Measurements from ENCODE around the gene TRPC4AP. TPM values are rescaled to one million over a fixed set of nuclear protein-coding genes. Genes with fewer than 3 reads are reported as not detected.

Gene TRPC4AP, protein sequence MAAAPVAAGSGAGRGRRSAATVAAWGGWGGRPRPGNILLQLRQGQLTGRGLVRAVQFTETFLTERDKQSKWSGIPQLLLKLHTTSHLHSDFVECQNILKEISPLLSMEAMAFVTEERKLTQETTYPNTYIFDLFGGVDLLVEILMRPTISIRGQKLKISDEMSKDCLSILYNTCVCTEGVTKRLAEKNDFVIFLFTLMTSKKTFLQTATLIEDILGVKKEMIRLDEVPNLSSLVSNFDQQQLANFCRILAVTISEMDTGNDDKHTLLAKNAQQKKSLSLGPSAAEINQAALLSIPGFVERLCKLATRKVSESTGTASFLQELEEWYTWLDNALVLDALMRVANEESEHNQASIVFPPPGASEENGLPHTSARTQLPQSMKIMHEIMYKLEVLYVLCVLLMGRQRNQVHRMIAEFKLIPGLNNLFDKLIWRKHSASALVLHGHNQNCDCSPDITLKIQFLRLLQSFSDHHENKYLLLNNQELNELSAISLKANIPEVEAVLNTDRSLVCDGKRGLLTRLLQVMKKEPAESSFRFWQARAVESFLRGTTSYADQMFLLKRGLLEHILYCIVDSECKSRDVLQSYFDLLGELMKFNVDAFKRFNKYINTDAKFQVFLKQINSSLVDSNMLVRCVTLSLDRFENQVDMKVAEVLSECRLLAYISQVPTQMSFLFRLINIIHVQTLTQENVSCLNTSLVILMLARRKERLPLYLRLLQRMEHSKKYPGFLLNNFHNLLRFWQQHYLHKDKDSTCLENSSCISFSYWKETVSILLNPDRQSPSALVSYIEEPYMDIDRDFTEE
- 34.5 and 61.2 TPM in 2 replicates for total RNA-seq

DNA sequence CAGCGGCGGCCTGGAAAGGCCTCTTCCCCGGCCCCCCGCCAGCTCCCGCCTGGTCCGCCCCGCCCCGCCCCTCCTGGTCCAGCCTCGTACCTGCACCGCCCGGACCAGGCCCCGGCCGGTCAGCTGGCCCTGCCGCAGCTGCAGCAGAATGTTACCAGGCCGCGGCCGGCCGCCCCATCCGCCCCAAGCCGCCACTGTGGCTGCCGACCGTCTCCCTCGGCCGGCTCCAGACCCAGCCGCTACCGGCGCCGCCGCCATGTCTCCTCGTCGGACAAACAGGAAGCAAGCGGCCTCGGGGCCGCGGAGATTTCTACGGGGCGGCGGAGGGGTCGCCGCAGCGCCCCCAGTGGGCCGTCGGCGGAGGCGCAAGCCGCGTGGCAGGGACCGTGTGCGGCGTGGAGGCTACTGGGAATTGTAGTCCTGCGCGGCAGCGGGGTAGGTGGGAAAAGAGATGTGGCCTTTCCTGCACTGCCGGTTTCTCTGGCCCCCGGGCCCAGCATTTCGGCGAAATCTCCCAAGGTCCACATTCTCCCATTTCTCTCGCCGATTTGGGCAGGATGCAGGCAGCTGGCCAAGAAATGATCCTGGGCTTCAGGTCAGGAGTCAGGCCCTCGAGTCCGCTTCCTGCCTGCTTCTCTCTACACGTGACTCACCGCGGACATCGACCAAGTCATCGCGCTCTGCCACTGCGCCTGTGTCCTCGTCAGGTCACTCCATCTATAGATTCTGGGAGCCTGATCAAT is at the start of gene TRPC4AP:
Gene TRPC4AP, minus strand, starts transcription at position 284 of the 743 bp plus-strand sequence. Its CDS starts 26 bp downstream, at position 258.

DNA sequence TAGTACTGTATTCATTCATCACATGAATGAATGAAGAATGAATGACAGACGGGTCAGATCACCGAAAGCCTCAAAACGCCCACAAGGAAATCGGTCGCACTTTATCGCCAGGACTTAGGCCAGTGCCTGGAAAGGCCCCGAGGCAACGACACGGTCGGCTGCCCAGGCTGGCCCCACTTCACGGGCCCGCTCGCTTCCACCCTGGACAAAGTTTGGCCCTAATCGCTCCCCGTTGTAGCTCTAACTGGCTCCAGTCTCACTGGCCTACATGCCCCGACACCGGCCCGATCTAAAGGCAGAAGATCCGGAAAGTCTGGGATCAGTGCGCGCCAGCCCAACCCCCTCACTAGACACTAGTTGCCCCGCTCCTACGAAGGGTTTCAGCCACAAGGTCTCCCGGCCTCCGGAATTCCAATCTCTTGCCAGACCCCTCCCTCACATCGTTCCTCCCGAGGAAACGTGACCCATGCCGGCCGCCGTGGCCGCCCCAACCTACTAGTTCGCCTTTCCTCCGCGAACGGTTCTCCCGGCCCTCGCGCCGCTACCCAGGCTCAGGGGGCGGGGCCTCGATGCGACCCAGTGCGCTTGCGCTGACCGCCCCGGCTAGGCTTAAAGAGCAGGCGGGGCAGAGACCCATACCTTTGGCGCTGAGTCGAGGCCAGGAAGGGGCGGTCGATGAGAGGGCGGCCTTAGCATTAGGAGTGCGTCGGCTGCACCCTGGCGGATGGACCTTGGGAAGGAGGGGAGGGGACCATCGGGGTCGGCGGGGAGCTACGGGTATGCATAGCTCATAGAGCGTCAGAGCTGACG is 137.2 kb downstream of the TRPC4AP start, which contains the start of the genes GSS and MYH7B:
Gene GSS, minus strand, starts transcription at position 576 of the 810 bp plus-strand sequence. CDS start 3,954 bp downstream, outside the sequence.
Gene MYH7B, plus strand, starts transcription at position 638 of the 810 bp plus-strand sequence. CDS start 22,138 bp downstream, outside the sequence.

Other genes with a start within 250 kb of the TRPC4AP start
- 4.3 and 7.7 TPM in 2 replicates for gene GGT7, start 220.0 kb downstream of the TRPC4AP start, total RNA-seq
- 61.4 and 80.7 TPM in 2 replicates for gene ACSS2, start 216.2 kb downstream of the TRPC4AP start, total RNA-seq
- gene GSS, start 137.0 kb downstream of the TRPC4AP start, total RNA-seq, result 84.3 and 94.0 TPM in 2 replicates
- 0.72 TPM in 1 of 2 replicates, not detected in the other for gene MYH7B, start 136.9 kb downstream of the TRPC4AP start, total RNA-seq
- 36.9 and 50.6 TPM in 2 replicates for gene EDEM2, start 54.5 kb upstream of the TRPC4AP start, total RNA-seq
- gene PROCR, start 79.3 kb upstream of the TRPC4AP start, total RNA-seq, result 92.3 and 122 TPM in 2 replicates
- gene MMP24, start 133.9 kb upstream of the TRPC4AP start, total RNA-seq, result 9.4 TPM in 1 of 2 replicates, not detected in the other
- 4.6 and 6.2 TPM in 2 replicates for gene MMP24OS, start 185.3 kb upstream of the TRPC4AP start, total RNA-seq
- 227 and 412 TPM in 2 replicates for gene EIF6, start 192.0 kb upstream of the TRPC4AP start, total RNA-seq
- gene FAM83C, start 199.6 kb upstream of the TRPC4AP start, total RNA-seq, result under 0.01 TPM in 2 replicates

All from tracheal epithelial cell (primary cell).